Measurements from ENCODE around the gene IL17RE. TPM values are rescaled to one million over a fixed set of nuclear protein-coding genes. Genes with fewer than 3 reads are reported as not detected.

Gene IL17RE
- polyA plus RNA-seq, 12 donors, result 0.96 to 67.6 (median 1.8) TPM; not detected in 1

DNA sequence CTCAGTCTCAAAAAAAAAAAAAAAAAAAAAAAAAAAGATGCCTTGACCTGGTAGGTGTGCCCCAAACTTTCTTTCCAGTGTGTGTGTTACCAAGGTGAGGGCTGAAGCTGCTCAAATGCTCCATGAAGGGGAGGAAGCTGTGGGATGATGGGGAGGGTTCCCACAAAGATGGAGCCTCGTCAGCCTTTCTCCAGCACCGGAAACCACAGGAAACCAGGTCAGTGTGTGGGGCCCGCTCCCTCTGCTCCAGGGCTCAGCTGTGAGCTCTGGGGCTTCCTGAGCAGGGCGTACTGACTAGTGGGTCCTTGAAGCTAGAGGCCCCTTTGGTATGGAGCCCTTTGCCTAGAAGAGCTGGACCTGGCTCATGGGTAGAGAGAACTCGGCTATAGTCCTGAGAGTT is 681 bp upstream of the IL17RE start:
- no peak for DNase-seq

DNA sequence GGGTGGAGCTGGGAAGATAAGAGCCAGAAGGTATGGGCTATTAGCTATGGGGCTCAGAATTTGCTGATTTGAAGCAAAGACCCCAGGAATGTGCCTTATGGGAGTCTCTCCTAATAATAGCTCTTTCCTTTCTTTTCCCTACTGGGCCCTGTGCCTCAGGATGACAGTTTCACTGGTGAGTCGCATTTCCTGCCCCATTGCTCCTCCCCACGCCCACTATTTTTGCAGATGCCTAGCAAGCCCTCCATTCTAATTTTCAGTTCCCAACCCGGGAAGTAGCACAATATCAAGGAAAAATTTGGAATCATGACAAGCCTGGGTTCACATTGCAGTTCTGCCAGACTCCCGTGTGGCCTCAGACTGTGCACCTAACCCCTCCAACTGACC is 583 bp downstream of the IL17RE start:
- no peak for DNase-seq

DNA sequence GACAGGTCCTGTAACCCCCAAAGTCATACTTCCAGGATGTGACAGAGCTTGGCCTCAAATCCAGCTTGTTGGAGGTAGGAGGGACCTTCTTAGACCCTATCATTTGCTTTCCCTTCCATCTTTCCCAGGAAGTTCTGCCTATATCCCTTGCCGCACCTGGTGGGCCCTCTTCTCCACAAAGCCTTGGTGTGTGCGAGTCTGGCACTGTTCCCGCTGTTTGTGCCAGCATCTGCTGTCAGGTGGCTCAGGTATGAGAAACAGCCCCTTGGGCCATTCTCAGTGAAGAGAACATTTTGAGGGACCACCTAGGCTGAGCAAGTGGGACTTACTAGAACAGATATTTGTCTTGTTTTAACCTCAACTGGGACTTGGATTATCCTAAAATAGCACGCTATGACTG is 1.3 kb downstream of the IL17RE start:
- DNase-seq, result no peak

- no peak for DNase-seq
Observed at GRCh38 chr3:9906480-9906879, 3.8 kb downstream of the IL17RE start.

DNA sequence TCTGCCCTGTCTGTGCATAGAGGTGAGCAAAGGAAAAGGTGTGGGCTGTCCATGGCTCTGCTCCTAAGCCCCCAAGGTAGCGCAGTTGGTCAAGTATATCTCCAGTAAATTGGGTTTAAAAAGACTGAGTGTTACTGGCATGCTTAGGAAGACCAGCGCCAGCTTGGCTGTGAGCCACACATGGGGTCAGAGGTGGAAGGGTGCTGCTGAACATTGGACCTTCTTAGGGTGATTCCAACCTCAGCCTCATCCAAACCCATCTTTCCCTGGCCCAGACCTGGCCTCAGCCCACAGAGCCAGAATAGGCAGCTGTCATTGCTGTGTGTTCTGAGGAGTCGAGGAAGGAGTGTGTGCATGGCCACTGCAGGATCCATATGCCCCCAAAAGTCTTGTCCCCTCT is 5.6 kb downstream of the IL17RE start:
- DNase-seq, result no peak

- DNase-seq, result no peak
Observed at GRCh38 chr3:9909221-9910013, 6.8 kb downstream of the IL17RE start.

GRCh38 chr3:9911863-9912262 is 9.2 kb downstream of the IL17RE start:
- DNase-seq, result no peak

DNA sequence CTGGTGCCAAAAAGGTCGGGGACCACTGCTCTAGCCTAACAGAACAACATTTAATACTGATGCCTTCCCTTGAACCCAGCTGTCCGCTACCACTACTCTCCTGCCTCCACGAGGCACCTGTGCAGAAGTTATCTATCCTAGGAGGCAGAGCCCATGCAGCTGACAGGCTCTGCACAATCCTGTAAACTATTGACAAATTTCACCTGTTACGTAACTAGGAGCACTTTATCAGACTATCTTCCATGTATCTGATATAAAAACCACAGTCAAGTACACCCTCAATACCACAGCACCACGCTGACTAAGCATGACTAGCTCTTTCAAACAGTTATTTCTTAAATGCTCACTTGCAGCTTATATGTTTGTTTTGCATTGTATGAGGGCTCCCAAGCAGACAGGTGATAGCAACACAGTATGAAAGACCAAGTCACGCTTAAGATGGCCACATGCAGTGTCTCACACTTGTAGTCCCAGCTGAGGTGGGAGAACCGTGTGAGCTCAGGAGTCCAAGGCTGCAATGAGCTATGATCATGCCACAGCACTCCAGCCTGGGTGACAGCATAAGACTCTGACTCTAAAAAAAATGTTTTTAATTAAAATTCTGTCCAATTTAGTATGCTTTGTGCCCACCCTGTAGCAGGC is 9.8 kb downstream of the IL17RE start:
- no peak for DNase-seq

GRCh38 chr3:9913601-9914000 is 11.0 kb downstream of the IL17RE start:
- DNase-seq, result no peak

DNA sequence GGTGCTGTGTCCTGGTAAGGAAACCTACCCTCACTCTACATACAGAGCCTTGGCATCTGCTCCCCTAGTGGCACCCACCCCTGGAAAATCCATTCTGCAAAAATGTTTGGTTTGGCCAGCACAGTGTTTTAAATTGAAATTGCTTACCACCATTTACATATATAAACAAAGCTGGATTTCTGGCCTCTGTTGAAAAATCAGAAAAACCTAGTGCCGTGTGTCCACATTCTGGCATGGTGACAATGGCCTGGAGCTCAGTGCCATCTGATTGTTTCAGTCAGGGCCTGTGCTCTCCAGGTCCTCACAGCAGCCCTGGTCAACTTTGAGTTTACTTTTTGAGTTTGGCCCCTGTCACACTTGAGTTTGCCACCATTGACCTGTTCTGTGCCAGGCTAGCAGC is 11.4 kb downstream of the IL17RE start:
- no peak for DNase-seq

- DNase-seq, result no peak
Observed at GRCh38 chr3:9914559-9915253, 12.1 kb downstream of the IL17RE start.

GRCh38 chr3:9915254-9916141 is 12.8 kb downstream of the IL17RE start:
- peak; percentile 81 for DNase-seq

DNA sequence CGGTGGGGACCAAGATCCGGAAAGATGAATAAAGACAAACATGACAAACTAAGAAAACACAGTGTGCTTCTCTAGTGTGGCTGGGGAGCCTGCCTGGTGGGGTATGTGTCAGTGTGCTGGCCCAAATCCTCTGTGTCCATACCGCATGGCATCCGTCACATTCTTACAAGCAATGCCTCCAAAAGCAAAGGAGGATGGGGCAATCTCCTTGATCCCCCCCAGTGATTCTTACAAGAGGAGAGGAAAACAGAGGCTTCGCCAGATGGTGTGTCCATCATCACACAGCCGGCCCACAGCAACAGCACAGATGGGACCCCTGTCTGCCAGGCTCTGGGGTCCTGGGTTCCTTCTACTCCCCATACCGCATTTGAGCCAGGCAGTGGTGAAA is 13.7 kb downstream of the IL17RE start:
- peak; percentile 31 for DNase-seq

DNA sequence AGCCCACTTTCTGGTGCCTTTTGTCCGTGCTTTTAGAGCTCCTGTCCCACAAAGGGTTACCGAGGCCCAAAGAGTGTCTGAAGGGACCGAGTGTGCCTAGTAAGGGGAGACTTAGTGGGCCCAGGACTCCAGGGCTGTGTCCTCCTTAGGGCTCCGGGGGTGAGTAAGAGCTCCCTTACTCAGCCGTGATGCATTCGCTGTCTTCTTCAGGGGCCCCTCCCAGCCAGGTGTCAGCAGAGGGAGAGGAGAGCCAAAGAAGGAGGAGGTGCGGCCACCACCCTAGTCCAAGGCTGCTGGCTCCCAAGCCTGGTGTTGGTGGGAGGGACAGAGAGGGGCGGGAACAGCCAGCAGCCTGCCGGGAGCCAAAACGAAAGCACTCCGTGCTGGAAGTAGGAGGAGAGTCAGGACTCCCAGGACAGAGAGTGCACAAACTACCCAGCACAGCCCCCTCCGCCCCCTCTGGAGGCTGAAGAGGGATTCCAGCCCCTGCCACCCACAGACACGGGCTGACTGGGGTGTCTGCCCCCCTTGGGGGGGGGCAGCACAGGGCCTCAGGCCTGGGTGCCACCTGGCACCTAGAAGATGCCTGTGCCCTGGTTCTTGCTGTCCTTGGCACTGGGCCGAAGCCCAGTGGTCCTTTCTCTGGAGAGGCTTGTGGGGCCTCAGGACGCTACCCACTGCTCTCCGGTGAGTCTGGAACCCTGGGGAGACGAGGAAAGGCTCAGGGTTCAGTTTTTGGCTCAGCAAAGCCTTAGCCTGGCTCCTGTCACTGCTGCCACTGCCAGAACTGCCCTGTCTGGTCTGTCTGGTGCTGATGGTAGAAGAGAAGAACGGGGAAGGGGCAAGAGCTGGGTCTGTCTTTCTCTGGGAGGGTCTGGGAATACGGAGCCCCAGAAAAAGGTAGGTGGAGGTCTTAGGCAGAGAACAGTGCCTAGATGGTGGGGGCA is 14.4 kb downstream of the IL17RE start, which contains the start of gene IL17RC:
IL17RC (plus strand) TSS at position 365 of the 947 bp plus-strand sequence; CDS start at position 583, 218 bp downstream.
- peak; percentile 90 for DNase-seq

- DNase-seq, result no peak
Observed at GRCh38 chr3:9917820-9918219, 15.2 kb downstream of the IL17RE start.

GRCh38 chr3:9918261-9919038 is 15.8 kb downstream of the IL17RE start:
- no peak for DNase-seq

DNA sequence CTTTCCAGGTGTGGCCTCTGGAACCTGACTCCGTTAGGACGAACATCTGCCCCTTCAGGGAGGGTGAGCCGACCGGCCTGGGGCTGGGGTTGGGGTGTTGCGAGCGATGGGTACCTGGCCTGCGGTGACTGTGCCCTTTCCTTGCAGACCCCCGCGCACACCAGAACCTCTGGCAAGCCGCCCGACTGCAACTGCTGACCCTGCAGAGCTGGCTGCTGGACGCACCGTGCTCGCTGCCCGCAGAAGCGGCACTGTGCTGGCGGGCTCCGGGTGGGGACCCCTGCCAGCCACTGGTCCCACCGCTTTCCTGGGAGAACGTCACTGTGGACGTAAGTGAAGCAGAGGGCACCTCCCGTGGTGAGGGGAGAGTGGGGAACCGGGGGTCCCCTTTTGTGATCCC is 25.5 kb downstream of the IL17RE start:
- DNase-seq, result no peak

- DNase-seq, result no peak
Observed at GRCh38 chr3:9930804-9931418, 28.3 kb downstream of the IL17RE start.

- no peak for DNase-seq
Observed at GRCh38 chr3:9932535-9932842, 29.8 kb downstream of the IL17RE start.
